ENCODE results near the gene TYMP.

TYMP gene

GRCh38 chr22:50506611-50507420 is 23.0 kb downstream of the TYMP start:
- DNase-seq (ENCODE audit: insufficient read length): peak; percentile 55
- no peak for FAIRE-seq
- no peak for TF ChIP-seq POLR2A (IDR thresholded peaks at IDR 0.05; ENCODE audit: low read depth, low read length)
- TF ChIP-seq POLR2AphosphoS5 (IDR thresholded peaks at IDR 0.05; ENCODE audit: low read depth, low read length): no peak
- TF ChIP-seq TAF1 (IDR thresholded peaks at IDR 0.05; ENCODE audit: borderline replicate concordance, low read depth, low read length): no peak

DNA sequence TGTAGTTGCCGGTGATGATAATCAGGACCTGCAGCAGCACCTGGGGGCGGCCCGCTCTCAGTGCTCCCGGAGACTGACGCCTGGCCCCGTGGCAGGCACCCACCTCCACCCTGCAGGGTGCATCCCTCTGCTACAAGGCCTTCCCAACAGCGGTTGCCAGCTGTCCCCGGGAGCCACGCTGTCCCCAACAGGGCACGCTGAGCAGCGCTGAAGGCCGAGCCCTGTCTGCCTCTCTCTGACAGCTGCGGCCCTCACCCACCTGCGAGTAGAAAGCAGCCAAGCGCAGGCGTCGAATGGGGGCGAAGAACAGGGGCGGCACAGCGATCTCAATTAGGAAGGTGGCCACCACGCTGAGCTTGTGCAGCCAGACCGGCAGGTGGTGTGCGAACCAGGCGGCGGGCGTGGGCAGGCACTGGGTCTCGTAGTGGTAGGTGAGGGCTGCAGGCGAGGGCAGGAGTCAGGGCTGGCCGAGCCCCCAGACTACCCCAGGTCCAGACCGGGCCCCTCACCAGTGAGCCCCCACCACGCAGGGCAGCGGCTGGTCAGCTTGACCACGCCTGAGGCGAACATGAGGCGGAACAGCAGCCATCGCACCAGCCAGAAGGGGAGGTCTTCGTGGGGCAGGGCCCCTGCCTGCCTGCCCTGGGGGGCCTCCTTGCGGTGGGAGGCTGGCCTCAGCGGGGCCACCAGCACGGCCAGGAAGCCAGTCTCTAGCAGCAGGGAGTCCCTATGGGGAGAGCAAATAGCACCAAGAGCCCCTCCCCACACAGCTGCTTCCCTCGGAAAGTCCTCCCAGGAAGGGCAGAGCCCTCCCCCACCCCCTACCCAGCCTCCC is 23.8 kb downstream of the TYMP start:
- TF ChIP-seq TAF1 (IDR thresholded peaks at IDR 0.05; ENCODE audit: borderline replicate concordance, low read depth, low read length): no peak
- no peak for TF ChIP-seq POLR2A (IDR thresholded peaks at IDR 0.05; ENCODE audit: low read depth, low read length)
- TF ChIP-seq POLR2AphosphoS5 (IDR thresholded peaks at IDR 0.05; ENCODE audit: low read depth, low read length): no peak
- no peak for DNase-seq (ENCODE audit: insufficient read length)
- no peak for FAIRE-seq

GRCh38 chr22:50505276-50505775 is 24.5 kb downstream of the TYMP start:
- no peak for FAIRE-seq
- no peak for TF ChIP-seq POLR2A (IDR thresholded peaks at IDR 0.05; ENCODE audit: low read depth, low read length)
- TF ChIP-seq POLR2AphosphoS5 (IDR thresholded peaks at IDR 0.05; ENCODE audit: low read depth, low read length): no peak
- no peak for TF ChIP-seq TAF1 (IDR thresholded peaks at IDR 0.05; ENCODE audit: borderline replicate concordance, low read depth, low read length)
- DNase-seq (ENCODE audit: insufficient read length): no peak

GRCh38 chr22:50504369-50505211 is 25.2 kb downstream of the TYMP start:
- DNase-seq (ENCODE audit: insufficient read length) (no peak), FAIRE-seq (no peak)
- TF ChIP-seq POLR2AphosphoS5 (IDR thresholded peaks at IDR 0.05; ENCODE audit: low read depth, low read length): no peak
- no peak for TF ChIP-seq TAF1 (IDR thresholded peaks at IDR 0.05; ENCODE audit: borderline replicate concordance, low read depth, low read length)
- no peak for TF ChIP-seq POLR2A (IDR thresholded peaks at IDR 0.05; ENCODE audit: low read depth, low read length)

DNA sequence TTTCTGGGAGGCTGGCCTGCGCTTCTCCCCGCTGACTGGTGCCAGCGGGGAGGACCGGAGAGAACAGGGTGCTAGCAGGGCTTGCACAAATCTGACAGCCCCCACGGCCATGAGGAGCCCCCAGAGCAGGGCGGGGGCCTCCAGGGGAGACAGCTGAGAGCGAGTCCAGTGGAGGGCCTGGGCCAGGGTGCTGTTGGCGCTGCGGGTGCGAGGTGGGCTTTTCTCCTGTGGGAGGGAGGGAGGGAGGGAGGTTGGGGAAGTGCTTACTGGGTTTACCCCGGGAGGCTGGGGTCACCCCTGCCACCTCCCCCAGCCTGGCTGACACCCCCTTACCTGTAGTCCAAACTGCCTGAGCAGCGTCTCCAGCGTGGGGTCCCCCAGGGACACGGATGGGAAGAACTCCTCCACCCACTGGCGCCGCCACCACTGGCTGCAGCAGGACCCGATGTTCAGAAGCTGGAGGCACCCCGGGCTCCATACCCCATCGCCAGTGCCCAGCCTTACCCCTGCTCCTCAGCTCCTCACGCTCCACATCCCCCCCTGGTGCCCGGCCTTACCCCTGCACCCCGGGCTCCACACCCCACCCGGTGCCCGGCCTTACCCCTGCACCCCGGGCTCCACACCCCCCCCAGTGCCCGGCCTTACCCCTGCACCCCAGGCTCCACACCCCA is 26.2 kb downstream of the TYMP start:
- FAIRE-seq (no peak), DNase-seq (ENCODE audit: insufficient read length) (no peak)
- no peak for TF ChIP-seq POLR2AphosphoS5 (IDR thresholded peaks at IDR 0.05; ENCODE audit: low read depth, low read length)
- TF ChIP-seq POLR2A (IDR thresholded peaks at IDR 0.05; ENCODE audit: low read depth, low read length): no peak
- TF ChIP-seq TAF1 (IDR thresholded peaks at IDR 0.05; ENCODE audit: borderline replicate concordance, low read depth, low read length): no peak

DNA sequence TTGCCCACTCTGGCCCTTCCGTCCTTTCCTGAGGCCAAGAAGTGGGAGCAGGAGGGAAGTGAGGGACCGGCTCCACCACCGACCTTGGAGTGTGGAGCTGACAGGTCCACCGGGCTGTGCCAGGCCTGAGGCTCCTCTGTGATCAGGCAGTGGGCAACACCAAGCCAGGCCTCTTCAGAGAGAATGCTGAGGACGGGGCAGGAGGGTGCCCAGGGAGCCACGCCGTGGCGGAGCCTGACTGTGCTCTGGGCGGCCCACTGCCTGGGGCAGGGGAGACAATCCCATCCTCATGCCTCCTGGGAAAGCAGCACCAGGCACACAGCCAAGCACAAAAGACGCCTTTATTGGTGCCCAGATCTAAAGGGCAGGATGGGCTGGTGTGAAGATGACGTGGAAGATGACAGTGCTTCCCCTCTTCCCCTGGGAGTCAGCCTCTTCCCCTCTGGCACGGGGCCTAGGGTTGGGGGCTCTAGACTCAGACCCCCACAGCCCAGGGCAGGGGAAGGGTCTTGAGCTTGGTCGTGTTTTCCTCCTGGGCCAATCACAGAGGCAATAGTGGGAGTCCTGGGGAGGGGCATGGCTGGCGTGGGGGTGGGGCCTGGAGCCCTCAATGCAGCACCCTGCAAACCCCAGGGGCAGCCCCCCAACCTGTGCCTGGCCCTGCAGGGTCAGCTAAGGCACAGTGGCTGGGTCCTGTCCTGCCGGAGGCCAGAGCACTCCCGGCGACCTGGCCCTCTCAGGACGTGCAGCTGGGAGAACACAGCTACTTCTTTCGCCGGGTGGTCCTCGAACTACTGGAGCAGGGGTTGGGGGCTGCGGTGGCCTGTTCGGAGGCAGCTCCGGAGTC is 27.0 kb downstream of the TYMP start:
- TF ChIP-seq POLR2AphosphoS5 (IDR thresholded peaks at IDR 0.05; ENCODE audit: low read depth, low read length) (no peak), POLR2A (IDR thresholded peaks at IDR 0.05; ENCODE audit: low read depth, low read length) (no peak), TAF1 (IDR thresholded peaks at IDR 0.05; ENCODE audit: borderline replicate concordance, low read depth, low read length) (no peak)
- DNase-seq (ENCODE audit: insufficient read length) (no peak), FAIRE-seq (no peak)

DNA sequence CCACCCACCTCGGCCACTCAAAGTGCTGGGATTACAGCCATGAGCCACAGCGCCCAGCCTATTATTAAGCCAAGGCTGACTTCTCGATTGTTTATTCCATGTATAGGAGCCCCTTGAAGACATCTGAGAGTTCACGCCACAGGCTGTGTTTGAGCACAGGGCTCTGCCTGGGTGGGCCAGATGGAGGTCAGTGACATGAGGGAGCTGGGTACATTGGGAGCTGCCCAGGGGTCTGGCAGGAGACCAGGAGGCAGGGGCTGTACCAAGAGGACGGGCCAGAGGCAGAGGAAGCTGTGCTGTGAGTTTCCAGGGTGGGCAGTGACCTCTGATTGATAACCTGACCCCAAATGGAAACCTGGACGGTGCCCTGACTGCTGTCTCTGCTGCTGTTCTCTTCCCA is 27.7 kb downstream of the TYMP start:
- TF ChIP-seq TAF1 (IDR thresholded peaks at IDR 0.05; ENCODE audit: borderline replicate concordance, low read depth, low read length) (no peak), POLR2A (IDR thresholded peaks at IDR 0.05; ENCODE audit: low read depth, low read length) (no peak), POLR2AphosphoS5 (IDR thresholded peaks at IDR 0.05; ENCODE audit: low read depth, low read length) (no peak)
- no peak for FAIRE-seq
- no peak for DNase-seq (ENCODE audit: insufficient read length)

GRCh38 chr22:50500452-50500851 is 29.4 kb downstream of the TYMP start:
- DNase-seq (ENCODE audit: insufficient read length): no peak
- TF ChIP-seq POLR2A (IDR thresholded peaks at IDR 0.05; ENCODE audit: low read depth, low read length) (no peak), POLR2AphosphoS5 (IDR thresholded peaks at IDR 0.05; ENCODE audit: low read depth, low read length) (no peak), TAF1 (IDR thresholded peaks at IDR 0.05; ENCODE audit: borderline replicate concordance, low read depth, low read length) (no peak)
- no peak for FAIRE-seq

DNA sequence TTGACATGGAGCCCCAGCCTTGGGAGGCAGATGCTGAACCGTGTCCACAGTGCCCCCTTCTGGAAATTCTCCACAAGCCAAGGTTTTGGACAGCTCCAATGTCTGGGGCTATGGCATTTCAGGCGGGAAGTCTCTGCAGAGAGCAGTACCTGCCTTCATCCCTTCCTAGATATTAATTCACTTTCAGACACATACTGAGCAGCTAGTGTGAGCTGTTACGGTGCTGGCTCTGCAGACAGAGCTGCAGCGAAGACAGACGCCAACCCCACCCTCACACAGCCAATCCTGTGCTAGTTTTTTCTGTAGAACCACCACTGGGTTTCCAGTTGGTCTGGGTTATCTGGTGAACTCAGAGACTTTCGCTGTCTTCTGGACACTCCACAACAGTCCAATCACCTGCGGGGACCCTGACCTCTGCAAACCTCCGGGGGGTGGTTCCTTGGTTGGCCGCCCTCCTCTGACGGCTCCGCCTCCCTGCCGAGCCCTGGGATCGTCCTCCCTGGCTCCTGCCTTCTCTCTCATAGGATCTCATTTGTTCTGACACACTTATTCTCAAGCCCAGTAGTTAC is 31.4 kb downstream of the TYMP start:
- no peak for DNase-seq (ENCODE audit: insufficient read length)
- TF ChIP-seq POLR2AphosphoS5 (IDR thresholded peaks at IDR 0.05; ENCODE audit: low read depth, low read length): no peak
- no peak for TF ChIP-seq TAF1 (IDR thresholded peaks at IDR 0.05; ENCODE audit: borderline replicate concordance, low read depth, low read length)
- TF ChIP-seq POLR2A (IDR thresholded peaks at IDR 0.05; ENCODE audit: low read depth, low read length): no peak
- FAIRE-seq: peak; percentile 61

All from GM12892 (cell line).